CD4-positive, alpha-beta T cell treated with Interferon alpha-2 for 1 hour (primary cell): ENCODE results near the gene DOK4.
"Not testable (repeated sequence)": the region's sequence is repeated elsewhere in the genome, so short reads cannot be mapped to it uniquely, and the experiment has no call there.

Source experiments
- DNase-seq, 2 donors: peaks; one replicate each; pipeline ENCODE4 v3.0.0-alpha.2; 2020 to 2022

Gene DOK4

DNA sequence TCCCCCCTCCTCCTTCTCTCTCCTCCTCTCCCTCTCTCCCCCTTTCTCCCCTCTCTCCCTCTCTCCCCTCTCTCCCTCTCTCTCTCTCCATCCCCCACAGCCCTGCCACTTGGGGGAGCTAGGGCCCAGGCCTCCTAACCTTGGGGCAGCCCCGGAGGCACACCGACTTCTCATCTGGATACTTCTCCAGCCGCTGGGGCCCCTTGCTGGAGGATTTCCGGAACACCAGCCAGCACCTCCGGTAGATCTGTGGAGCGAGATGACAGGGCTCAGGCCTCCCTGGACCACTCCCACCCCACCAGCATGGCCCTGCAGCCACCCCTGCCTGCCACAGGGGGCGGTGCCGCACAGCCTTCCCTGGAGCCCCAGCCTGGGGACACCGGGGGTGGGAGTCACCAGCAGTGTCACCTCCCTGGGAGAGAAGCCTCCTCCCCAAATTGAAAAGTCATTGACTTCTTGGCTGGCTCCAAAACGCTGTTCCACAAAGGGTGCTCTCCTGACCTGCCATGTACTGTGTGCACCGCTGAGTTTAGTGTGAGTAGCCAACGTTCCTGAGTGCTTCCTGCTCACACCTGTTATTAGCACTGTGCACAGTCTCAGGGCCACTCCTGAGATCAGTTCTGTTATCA is 10.5 kb downstream of the DOK4 start:
- DNase-seq = peak; percentile 61 to 80

DNA sequence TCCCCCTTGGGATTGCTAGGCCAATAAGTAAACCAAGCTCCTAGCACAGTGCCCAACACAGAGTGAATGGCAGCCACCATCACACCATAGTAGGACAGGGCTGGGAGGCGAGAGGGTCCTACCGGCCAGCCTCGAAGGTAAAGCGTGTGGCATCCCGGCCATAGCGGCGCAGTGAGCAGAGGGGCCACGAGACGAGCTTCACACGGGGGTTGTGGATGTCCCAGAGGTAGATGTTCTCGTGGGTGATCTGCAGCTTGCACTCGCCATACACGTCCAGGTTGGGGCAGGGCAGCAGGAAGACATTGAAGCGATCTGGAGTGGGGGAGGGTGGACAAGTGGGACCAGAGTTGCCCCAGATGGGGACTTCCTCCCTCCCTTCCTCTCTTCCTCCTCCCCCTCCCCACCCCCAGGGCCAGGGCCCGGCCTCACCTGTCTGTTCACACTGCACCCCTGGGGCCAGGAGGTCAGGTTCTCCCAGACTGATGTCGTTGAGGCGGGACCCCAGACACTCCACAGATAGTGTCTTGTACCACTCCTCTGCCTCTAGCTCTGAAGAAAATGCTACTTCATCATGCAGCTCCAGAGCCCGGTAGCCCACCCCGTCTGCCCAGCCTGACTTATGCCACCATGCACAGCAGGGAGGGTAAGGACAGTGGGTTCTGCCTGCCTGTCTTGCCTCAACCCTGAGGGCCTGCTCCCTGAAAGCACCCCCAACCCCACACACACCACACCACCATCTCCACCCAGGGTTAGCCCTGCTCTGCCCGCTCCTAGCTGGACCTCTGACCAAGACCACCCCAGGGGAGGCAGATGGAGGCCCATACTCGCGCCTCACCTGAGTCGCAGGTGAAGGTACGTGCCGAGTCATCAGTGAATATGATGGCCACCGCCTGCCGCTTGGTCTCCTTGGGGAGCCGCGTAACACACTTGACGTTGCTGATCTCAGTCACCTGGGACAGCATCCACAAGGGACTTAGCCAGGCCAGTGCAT is 11.3 kb downstream of the DOK4 start:
- no peak for DNase-seq

DNA sequence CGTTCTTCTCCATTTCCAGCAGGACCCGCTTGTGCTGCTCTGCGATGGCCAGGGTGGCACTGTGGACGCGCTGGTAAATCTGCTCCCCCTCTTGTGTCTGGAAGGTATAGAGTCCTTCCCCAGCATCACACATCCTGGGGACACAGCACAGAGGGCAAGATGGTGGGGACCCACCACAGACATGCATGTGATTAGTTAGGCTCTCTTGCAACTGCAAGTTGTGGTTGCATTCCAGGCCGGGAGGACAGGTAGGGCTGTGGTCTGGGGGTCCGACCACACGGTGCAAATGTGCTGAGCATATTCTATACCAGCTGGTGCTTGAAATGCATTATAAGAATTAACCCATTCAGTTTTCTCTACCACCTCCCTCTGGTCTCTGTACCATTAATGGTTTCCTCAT is 12.4 kb downstream of the DOK4 start:
- no peak for DNase-seq

DNA sequence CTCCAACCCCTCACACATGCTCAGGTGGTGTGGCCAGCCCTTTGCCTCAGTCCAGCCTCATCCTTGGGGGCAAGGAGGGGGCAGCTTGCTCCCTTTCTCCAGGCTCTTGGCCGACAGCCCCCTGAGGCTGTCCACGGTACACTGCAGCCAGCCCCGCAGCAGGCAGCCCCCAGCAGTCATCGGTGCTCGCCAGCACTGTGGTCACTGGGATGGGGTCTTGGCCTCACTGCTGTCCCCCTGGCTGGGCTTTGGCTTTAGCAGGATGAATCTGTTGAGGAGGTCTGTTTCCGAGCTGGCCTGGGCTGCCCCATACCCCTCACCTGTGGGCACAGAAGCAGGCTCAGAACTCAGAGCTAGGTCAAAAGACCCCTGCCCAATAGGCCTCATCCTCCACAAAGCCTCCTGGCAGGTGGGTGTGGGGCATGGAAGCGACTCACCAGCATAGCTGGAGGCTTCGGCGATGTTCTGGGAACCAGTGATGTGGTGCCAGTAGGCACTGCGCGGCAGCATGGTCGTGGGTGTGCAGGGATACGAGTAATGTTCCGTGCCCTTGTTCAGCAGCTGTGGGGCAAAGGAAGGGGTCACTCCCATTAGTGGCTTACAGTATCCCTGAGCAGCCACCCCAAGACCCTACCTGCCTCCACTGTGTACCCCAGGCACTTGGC is 13.0 kb downstream of the DOK4 start:
- no peak for DNase-seq

DNA sequence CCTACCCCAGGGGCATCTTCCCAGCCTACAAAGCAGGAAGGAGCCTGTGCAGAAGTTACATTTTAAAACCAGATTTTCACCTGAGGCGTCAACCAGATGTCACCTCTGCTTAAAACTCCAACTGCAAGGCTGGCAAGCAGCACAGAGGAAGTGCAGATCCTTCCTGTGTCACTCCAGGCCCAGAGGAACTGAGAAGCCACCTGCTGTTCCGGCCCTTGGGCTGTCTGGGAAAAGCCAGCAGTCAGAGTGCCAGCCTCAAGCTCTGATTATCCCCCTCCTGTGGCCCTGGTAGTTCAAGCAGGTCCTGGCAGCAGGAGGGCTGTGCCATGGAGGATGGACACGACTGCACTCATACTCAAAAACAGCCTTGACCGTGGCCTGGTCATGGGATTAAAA is 13.6 kb downstream of the DOK4 start:
- DNase-seq = no peak

DNA sequence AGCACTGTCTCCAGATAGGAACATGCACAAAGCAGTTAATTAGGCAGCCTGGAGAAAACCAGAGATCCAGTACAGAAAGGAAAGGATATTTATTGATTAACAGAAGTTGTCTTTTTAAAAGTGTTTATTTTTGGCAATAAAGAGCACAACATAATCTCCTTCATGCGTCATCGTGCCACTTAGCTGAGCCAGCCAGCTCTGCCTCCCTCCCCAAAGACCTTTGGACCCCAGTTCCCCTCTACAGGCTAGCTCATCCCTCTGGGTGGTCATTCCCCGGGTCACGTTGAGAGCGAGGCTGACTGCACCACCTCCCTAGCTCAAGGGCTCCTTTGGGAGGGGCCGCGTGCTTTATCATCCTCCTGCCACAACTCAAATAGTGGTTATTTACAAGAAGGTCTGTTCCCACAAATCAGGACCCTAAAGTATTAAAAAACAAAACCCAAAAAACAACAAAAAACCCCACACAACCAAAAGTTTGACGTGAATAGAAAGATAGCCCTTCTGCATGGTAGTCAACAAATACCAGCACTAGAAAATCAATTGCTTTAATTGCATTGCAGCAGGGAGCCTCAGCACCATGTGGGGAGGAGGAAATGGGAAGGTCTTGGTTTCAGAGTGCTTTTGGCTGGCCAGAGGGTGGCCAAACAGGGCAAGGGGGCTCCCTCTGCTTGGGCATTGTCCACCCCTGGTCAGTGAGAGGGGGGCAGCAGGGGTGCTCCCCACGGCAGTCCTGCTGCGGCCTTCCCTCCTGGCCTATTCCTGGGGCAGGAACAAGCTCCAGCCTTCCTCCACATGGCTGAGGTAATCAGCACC is 14.2 kb downstream of the DOK4 start:
- no peak for DNase-seq

DNA sequence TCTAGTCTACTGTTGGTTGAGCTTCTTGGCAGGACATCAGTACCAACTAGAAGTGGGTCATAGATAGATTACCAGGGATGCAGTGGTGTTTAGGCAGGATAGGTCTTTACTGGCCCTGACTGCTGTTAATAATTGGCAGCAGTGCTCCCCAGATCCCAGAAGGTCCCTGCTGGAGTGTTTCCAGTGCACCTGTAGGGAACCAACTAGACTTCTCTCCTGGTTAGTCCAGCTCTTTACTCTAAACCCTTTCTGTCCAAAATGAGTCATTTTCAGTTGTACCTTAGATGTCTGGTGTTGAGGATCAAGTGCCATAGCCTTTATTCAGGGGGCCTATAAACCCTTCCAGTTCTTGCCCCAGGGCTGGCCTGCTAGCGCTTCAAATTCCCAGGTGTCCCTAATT is 15.1 kb downstream of the DOK4 start:
- DNase-seq = no peak

DNA sequence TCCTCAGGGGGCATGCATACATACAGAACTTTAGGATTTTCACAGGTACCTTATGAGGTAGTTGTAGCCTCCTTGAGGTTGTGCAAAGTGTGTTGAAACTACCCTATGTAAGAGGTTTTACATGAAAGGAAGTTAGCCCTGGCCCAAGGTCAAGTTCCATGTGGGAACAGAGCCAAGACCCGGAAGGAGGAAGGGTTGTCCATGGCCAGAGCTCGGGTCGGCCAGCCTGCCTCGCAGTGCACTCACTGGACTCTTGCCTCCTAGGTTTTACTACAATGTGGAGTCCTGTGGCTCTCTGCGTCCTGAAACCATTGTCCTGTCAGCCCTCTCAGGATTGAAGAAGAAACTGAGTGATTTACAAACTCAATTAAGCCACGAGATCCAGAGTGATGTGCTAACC is 15.6 kb downstream of the DOK4 start:
- DNase-seq = no peak

DNA sequence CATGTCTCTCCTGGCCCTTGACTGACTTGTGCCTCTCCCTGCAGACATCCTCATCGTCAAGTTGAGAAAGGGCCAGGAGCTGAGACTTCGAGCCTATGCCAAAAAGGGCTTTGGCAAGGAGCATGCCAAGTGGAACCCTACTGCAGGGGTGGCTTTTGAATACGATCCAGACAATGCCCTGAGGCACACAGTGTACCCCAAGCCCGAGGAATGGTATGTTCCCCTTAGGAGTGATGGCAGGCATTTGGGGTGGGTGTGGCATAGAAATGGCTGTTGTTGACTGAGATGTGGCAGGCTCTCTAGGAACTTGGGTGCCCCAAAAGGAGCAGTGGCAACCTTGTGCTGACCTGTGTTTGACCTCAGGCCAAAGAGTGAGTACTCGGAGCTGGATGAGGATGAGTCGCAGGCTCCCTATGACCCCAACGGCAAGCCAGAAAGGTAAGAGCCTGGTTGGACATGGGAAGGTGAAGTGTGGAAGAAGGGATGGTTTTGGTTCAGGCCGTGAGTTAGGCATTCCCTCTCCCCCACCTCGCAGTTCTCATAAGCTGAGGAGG is 16.3 kb downstream of the DOK4 start:
- DNase-seq = no peak

DNA sequence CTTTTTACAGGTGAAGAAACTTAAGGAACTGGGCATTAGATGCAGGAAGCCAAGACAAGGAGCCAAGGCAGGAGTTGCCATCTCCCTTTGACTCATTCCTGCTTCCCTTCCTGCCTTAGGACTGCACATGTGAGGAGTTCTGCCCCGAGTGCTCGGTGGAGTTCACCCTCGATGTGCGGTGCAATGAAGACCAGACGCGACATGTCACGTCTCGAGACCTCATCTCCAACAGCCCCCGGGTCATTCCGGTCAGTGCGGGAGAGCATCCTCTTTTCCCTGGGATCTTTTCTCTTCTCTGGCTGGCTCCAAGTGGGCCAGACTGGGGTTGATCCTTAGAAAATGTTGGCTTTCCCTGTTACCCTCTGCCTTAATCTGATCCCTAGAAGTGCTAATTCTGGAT is 17.2 kb downstream of the DOK4 start:
- DNase-seq = no peak

DNA sequence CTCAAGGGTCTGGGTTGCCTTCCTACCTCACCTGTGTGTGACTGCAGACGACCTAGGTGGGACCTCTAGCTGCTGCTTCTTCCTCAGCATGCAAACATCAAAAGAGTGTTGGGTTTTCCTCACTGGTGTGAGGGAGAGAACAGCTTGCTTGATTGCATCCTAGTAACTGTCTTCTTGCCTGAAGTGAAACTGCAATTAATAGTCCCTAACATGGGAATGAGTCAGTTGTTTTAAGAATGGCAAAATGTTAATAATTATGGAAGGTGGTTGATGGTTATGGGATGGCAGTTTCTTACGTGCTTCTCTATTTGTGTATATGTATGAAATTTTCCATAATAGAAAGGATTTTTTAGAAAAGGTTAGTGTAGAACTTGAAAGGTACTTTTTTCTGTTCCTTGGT is 17.9 kb downstream of the DOK4 start:
- no peak for DNase-seq

DNA sequence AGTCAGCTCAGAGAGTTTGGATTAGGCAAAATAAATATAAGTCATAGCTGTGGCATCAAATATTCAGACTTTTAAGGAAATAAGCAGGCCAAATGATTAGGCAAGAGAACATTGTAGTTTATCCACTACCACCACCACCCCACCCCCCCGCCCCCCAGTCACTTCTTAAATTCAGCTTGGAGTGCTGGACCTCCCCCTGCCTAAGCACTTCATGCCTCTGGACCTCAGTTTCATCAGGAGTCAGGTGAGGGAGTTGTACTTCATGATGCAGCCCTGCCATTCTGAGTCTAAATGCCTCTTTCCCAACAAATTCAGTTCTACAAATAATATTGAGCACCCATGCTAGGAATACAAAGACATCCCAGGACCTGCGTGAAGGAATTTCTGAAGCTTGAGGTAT is 21.8 kb downstream of the DOK4 start:
- no peak for DNase-seq

DNA sequence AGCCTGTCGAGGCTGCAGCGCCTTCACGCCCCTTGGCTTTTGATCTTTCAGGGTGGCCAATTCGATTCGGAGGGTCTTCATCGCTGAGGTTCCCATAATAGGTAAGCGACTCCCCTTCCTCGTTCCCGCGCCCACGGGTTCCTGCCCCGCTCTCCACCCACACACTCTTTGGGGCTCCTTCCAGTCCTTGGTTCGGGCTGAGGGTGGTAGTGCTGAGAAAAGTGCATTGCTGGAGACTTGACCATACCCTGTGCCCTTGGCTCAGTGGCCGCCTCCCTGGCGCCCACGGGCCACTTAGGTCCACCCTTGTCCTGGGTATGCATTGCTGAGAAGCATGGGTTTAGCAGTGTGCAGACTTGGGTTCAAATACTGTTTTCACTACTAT is 23.3 kb downstream of the DOK4 start:
- DNase-seq = no peak

DNA sequence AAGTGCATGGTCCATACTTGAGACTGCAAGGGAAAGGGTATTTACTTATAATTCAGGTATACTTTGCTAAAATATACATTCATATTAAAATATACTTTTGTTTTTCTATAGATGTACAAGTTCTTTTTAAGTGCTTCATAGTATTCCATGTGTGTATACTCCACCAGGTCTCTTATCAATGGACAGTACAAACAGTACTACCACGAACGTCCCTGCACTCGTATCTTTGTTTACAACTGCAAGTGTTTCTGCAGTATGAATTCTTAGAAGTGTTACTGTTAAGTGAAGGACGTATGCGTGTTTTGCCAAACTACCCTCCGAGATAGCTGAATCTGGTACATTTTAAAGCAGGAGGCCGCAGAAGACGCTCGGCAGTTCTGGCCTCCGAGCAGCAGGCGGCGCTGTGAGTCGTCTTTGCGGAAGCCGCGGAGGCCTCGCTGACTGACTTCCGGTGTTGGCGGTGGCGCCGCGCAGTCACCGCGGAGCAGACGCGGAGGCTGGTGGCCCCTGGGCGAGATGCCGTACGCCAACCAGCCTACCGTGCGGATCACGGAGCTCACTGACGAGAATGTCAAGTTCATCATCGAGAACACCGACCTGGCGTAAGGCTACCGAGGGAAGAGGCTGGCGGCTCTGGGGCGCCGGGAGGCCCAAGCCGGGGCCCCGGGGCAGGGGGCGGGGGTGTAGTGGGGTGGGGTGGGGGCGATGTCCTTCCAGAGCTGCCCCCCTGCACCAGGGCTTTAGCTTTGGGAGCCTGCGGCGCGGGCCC is 23.9 kb downstream of the DOK4 start, which contains the start of gene POLR2C:
Gene POLR2C, plus strand, starts transcription at position 471 of the 769 bp plus-strand sequence. Its CDS starts 46 bp downstream, at position 517.
- peak; percentile 89 to 94 for DNase-seq

DNA sequence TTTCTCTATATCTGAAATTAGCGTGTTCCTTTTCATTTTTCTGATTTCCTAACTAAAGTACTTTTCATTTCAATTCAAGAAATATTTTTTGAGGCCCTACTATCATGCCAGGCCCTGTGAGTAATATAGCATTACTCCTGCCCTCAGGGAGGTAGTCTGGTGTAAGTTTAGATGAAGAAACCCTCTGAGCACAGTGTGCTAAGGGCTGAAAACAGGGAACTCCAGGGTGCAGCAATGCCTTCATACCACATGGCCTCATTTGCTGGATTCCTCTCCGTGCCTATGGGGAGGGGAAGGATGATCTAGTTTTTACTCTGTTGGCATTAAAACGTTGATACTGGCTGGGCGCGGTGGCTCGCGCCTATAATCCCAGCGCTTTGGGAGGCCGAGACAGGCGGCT is 34.3 kb downstream of the DOK4 start:
- DNase-seq = no peak

DNA sequence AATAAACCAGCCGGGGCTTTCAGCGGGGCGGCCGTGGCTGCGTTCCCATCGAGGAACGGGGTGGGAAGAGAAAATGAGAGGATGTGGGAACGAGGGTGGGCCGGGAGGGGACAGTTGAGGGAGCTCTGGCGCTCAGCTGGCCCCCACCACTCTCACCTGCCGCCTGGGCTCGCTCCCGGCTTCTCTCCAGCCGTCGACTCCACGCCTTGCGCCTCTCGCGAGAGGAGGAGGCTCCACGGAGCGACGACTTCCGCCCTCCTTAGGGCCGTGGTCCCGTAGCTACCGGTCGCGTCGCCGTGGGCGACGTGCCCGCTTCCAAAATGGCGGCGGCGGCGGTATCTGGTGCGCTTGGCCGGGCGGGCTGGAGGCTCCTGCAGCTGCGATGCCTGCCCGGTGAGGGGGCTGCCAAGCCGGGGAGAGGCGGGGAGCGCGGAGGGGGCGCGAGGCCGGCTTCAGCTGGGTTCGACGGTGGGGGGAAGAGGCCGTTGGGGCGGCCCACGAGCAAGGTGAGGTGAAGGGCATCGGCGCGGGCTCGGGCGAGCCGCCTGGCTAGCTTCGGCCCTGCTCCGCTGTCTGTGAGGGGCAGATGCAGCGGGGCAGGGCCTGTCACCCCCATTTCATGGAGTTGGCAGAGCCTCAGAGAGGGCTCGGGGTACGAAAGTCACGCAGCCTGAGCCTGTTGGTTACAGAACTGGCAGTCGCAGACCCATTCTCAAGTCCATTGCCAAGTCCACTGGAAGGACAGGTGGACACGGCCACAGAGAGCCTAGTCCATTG is 38.9 kb downstream of the DOK4 start, which contains the start of the genes CIAPIN1 and COQ9:
Gene CIAPIN1, minus strand, starts transcription at position 200 of the 777 bp plus-strand sequence. CDS start 6,457 bp downstream, outside the sequence.
Gene COQ9, plus strand, starts transcription at position 294 of the 777 bp plus-strand sequence. Its CDS starts 27 bp downstream, at position 321.
- DNase-seq = peak; percentile 93 to 94

DNA sequence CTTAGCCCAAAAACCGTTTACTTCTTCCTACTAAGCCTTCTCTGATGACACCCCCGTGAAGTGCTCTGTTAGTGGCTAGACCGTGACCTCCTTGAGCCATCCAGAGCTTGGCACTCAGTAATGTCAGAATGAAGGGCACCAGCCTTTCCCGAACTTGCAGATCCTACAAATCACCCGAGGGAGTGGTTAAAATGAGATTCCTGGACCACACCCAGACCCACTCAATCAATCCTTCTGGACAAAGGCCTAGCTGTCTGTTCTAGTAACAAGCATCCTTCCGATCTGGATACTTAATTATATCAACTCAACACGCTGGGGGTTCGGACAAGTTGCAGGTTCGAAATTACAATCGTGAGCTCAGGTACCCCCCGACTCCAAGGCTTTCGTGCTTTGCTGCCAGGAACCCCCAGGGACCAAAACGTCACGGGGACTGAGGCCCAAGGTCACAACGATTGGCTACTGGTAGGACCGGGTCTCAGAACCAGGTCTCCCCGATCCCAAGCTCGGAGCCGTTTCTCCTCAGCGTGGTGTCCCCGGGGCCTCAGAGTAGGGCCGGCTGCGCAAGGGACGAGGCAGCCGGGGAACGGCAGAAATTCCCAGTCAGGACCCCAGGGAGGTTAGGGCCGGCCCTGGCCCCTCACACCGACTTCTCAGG is 39.6 kb downstream of the DOK4 start:
- peak; percentile 18 to 29 for DNase-seq

DNA sequence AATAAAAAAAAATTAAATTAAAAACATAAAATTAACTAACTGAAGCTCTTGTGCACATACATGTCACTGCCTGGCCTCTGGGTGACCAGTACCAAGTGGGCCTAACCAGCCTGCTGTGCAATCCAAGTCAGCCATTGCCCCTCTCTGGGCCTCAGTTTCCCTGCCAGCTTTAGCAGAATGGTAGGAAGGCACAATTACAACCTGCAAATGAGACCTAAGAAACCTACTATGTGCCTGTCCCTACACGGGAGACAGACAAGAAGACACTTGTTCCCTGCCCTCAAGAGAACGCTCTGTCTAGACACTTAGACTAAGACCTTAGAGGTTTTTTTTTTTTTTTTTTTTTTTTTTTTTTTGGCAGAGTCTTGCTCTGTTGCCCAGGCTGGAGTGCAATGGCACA is 40.8 kb downstream of the DOK4 start:
- no peak for DNase-seq

DNA sequence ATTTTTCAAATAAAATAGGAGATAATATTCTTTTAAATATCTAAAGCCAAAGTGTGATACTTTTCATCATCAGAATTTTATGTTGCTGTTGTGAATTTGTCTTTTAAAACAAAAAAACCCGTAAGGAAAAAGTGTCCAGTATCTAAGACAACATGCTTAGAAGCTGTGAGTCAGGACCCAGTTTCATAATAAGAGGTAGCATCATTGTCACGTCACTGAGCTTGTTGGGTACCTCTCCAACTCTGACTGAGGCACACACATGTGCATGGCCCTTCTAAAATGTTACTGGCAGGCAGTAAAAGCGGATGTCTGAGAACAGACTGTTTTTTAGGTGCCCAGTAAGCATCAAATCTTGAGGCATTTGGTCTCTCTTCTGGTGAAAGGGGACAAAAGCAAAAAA is 41.6 kb downstream of the DOK4 start:
- no peak for DNase-seq

DNA sequence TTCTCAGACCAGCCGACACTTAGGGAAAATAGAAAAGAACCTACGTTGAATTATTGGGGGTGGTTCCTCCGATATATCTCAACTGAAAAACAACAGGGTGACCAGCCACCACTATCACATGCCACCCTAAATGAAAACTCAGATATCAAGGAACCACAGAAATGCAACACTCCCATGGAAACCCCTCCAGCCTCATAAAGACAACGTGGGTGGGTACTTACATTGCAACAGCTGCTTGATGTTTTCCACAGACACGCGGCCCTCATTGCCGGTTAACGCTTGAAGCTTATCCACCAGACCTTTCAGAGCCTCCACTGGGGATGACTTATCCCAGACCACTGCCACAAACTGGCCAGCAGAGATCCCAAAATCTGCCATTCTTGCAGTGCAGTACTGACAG is 45.7 kb downstream of the DOK4 start:
- not testable (repeated sequence) for DNase-seq
